GM12878 (cell line): ENCODE results near the gene TRIL. TPM values are rescaled to one million over a fixed set of nuclear protein-coding genes. Genes with fewer than 3 reads are reported as not detected.

ENCODE experiments used
- ATAC-seq: fragments of 200-7000 bp; cut with Tn5 transposase; 3 replicates; pipeline ENCODE4 v1.9.1; 2020; ENCODE audit warnings: mild to moderate bottlenecking, moderate library complexity
- BruUV-seq: library from RNA; stranded (reverse); fragments of 400-500 nt; replicated peaks from 2 replicates; lab custom pipeline; 2021; lab: Mats Ljungman, UMichigan
- CTCF ChIA-PET: fragments of 300-600 bp; sonication (Branson Sonifier 250); formaldehyde crosslinking; extraction: SDS; loops from one replicate; lab custom pipeline; 2021; ENCODE audit warnings: inconsistent platforms; lab: Yijun Ruan, JAX
- POLR2A ChIA-PET: fragments of 350-600 bp; formaldehyde crosslinking; extraction: SDS; loops from one replicate; lab custom pipeline; 2021; ENCODE audit warnings: inconsistent platforms; lab: Charles Lee
- RAD21 ChIA-PET: fragments of 300-600 bp; sonication (Branson Sonifier 250); formaldehyde crosslinking; loops from one replicate; lab custom pipeline; 2023; ENCODE audit warnings: antibody characterized with exemption; ENCODE audit not compliant: unreplicated experiment; lab: Charles Lee
- SMC1A ChIA-PET: fragments of 300-600 bp; sonication (Branson Sonifier 250); formaldehyde crosslinking; loops from one replicate; lab custom pipeline; 2023; ENCODE audit not compliant: unreplicated experiment, uncharacterized antibody; lab: Charles Lee
- DNase-seq: peaks from one replicate; pipeline ENCODE4 v3.0.0-alpha.2; 2011; ENCODE audit warnings: low read depth, low spot score
- FAIRE-seq: peaks from 3 replicates; lab custom pipeline; 2011; peaks lifted over from hg19 to GRCh38; lab: Jason Lieb, UNC
- H2AFZ ChIP-seq: 2 replicates; pipeline ENCODE4 v1.6.0; 2011; ENCODE audit warnings: low read depth, low read length, control low read depth; ENCODE audit not compliant: control insufficient read depth
- H3K27ac ChIP-seq: 2 replicates; pipeline ENCODE4 v1.5.1; 2011; ENCODE audit warnings: control low read depth; ENCODE audit not compliant: control insufficient read depth, insufficient read depth
- H3K27me3 ChIP-seq, 2 experiments: replicated peaks in 1 of 2; 2 replicates each; pipeline versions ENCODE4 v1.6.0 to v1.6.1; 2011; ENCODE audit warnings: low read length in 1 of 2; ENCODE audit not compliant: control insufficient read depth in 2 of 2, insufficient read depth in 2 of 2
- H3K36me3 ChIP-seq, 2 experiments: 2 replicates each; pipeline ENCODE4 v1.5.1; 2011; ENCODE audit warnings: low read length in 1 of 2; ENCODE audit not compliant: control insufficient read depth in 2 of 2, insufficient read depth in 2 of 2
- H3K4me1 ChIP-seq: 2 replicates; pipeline ENCODE4 v1.6.1; 2011; ENCODE audit warnings: mild to moderate bottlenecking, low read length, moderate library complexity, mixed read lengths; ENCODE audit not compliant: control insufficient read depth, insufficient read depth
- H3K4me2 ChIP-seq: 2 replicates; pipeline ENCODE4 v1.6.0; 2011; ENCODE audit warnings: control low read depth; ENCODE audit not compliant: control insufficient read depth, insufficient read depth
- H3K4me3 ChIP-seq: fragments of 200-600 bp; sonication (generic); 2 replicates; pipeline ENCODE4 v1.5.1; 2016
- H3K79me2 ChIP-seq: 2 replicates; pipeline ENCODE4 v1.6.0; 2011; ENCODE audit warnings: low read length; ENCODE audit not compliant: control insufficient read depth, insufficient read depth
- H3K9ac ChIP-seq: 2 replicates; pipeline ENCODE4 v1.8.0; 2011; ENCODE audit warnings: low read length, control low read depth, mixed read lengths; ENCODE audit not compliant: control insufficient read depth, insufficient read depth
- H3K9me3 ChIP-seq: replicated peaks from 3 replicates; pipeline ENCODE4 v1.5.1; 2011; ENCODE audit warnings: mild to moderate bottlenecking, low read length; ENCODE audit not compliant: control insufficient read depth, insufficient read depth
- H4K20me1 ChIP-seq: 2 replicates; pipeline ENCODE4 v1.6.0; 2011; ENCODE audit not compliant: control insufficient read depth, insufficient read depth
- BCLAF1 ChIP-seq: fragments of 450-650 bp; IDR thresholded peaks from 2 replicates; pipeline ENCODE4 v1.6.1; 2017; ENCODE audit warnings: antibody characterized with exemption, mild to moderate bottlenecking, moderate library complexity
- EP300 ChIP-seq, 2 experiments: fragments of 150-350 bp in 1 of 2; IDR thresholded peaks; 2 replicates each; pipeline ENCODE4 v1.6.1; 2011 to 2012; ENCODE audit warnings: low read depth in 2 of 2, low read length in 2 of 2, borderline replicate concordance in 1 of 2, improper control_type of control experiment in 1 of 2, inconsistent platforms in 1 of 2; ENCODE audit not compliant: control insufficient read depth in 1 of 2
- IRF5 ChIP-seq: fragments of 450-650 bp; IDR thresholded peaks from 2 replicates; pipeline ENCODE4 v1.6.1; 2017; ENCODE audit warnings: borderline replicate concordance
- KLF5 ChIP-seq: fragments of 450-650 bp; IDR thresholded peaks from 2 replicates; pipeline ENCODE4 v1.6.1; 2014; ENCODE audit warnings: mild to moderate bottlenecking; ENCODE audit not compliant: partially characterized antibody
- NFYB ChIP-seq: IDR thresholded peaks from 2 replicates; pipeline ENCODE4 v1.6.1; 2011; ENCODE audit warnings: low read depth, mild to moderate bottlenecking, low read length, improper control_type of control experiment, moderate library complexity; ENCODE audit not compliant: insufficient read depth
- RB1 ChIP-seq: fragments of 450-650 bp; formaldehyde crosslinking; IDR thresholded peaks from 2 replicates; pipeline ENCODE4 v1.6.1; 2017; ENCODE audit warnings: mild to moderate bottlenecking, borderline replicate concordance
- WGBS: methylation state at CpG from one replicate; pipeline ENCODE4 v1.1.6; 2016; ENCODE audit warnings: low lambda C conversion rate; ENCODE audit not compliant: insufficient replicate concordance, insufficient coverage; ENCODE audit errors: missing lambda C conversion rate; 5-methylcytosine and 5-hydroxymethylcytosine counted together
- in situ Hi-C: fragments of 300-500 bp; cut with MboI; formaldehyde crosslinking; loops from 9 replicates; pipeline ENCODE4 v1.14.3; 2018; ENCODE audit warnings: mixed read lengths
- intact Hi-C: fragments of 100-400 bp; cut with micrococcal nuclease; formaldehyde crosslinking; loops from one replicate; pipeline ENCODE4 v1.14.2; 2022; ENCODE audit not compliant: unreplicated experiment
- polyA plus RNA-seq, 11 experiments: library from polyadenylated mRNA; depleted of rRNA in 4 of 11; unstranded in 6 of 11; stranded (reverse) in 5 of 11; fragments of >200 nt; fragmentation: Nextera tagmentation in 4 of 11; fragmentation: Illumina TruSeq in 1 of 11; extraction: Ambion mirVana in 4 of 11; extraction: Trizol in 1 of 11; gene quantifications; 1 replicate in 1 of 11; 2 replicates in 10 of 11; pipeline versions ENCODE4 v1.2.1 to v1.2.3, GENCODE V29; 2011 to 2016; ENCODE audit warnings: inconsistent platforms in 2 of 11, missing spikeins in 2 of 11, low read depth in 1 of 11
- total RNA-seq, 4 experiments: library from RNA; depleted of rRNA in 3 of 4; stranded (reverse); fragments of >200 nt in 3 of 4; fragmentation: Illumina TruSeq in 1 of 4; extraction: Trizol in 1 of 4; gene quantifications; 2 replicates each; pipeline versions ENCODE4 v1.2.1 to v1.2.3, GENCODE V29; 2013 to 2021
- TF ChIP-seq, protein P1 (sequence below), 3 experiments: IDR thresholded peaks in 2 of 3; conservative IDR thresholded peaks in 1 of 3; 2 replicates each; pipeline ENCODE4 v1.5.1; 2011; ENCODE audit warnings: low read depth in 3 of 3, low read length in 3 of 3, mild to moderate bottlenecking in 3 of 3, control low read depth in 2 of 3, moderate library complexity in 2 of 3, inconsistent platforms in 1 of 3, mixed read lengths in 1 of 3; ENCODE audit not compliant: control insufficient read depth in 2 of 3, insufficient read depth in 1 of 3; ENCODE audit errors: extremely low read depth in 1 of 3
- TF ChIP-seq, protein P2 (sequence below): fragments of 450-650 bp; IDR thresholded peaks from 2 replicates; pipeline ENCODE4 v1.6.1; 2018; ENCODE audit warnings: borderline replicate concordance, mild to moderate bottlenecking; ENCODE audit not compliant: partially characterized antibody
- TF ChIP-seq, protein P3 (sequence below): IDR thresholded peaks from 2 replicates; pipeline ENCODE4 v1.6.1; 2012; ENCODE audit warnings: low read depth, low read length, improper control_type of control experiment

The TRIL gene
- total and polyA plus RNA-seq, 10 of the 15 experiments (the other 5 are each of a cell fraction or from before 2014, with no cell fraction given), result not detected

DNA sequence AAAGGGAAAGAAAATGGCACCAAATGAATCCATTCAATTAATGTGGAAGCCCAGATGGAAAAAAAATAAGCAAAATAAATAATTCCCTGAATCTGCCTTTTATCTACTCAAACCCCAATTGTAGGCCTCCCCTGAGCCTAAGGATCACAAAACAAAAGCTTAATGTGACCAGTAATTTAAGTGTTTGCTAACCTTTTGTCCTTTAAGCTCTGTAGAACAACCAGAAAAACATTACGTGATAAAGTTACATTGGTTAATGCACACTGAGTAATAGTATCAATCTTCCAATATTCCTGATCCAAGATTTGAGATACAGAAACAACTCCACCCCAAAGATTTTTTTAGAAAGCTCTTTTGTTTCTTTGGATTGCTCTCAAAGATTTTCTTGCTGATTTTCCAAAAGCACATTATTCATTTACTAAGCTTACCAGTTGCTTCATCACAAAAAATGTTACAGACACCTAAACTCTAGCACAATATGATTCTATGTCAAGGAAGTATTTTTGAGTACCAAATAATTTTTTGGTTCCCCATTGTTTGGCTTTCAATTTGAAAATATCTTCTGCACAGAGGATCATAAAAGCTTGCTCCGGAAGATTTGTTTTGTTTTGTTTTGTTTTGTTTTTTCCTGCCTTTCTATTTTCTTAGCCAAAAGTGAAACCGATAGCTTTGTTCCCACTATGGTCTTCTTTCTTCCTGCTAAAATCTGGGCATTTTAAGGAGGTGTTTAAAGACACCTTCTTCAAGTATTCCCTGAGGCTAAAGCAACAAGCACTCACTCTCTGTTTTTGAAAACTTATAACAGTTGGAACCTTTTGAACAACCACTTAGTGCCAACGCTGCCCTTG, 54.2 kb downstream of the TRIL start:
- intact Hi-C loops, result no loop called here
- no peaks in the 10 kb centered on the region for H3K4me1 ChIP-seq
- ATAC-seq (no peak), FAIRE-seq (no peak), DNase-seq (no peak)
- SMC1A ChIA-PET, result interaction anchor here (0.8 kb wide), 1 partner anchor 22 kb away, joined by 3 read pairs; no protein-coding TSS in a partner anchor
- WGBS, result 37% methylated on average over 4 of the region's 4 CpGs
- no peaks in the 10 kb centered on the region for H3K79me2 ChIP-seq
- BruUV-seq, result no TSS peak
- no peaks in the 10 kb centered on the region for H3K36me3 ChIP-seq
- H2AFZ ChIP-seq, result no peak overlapping the region
- in situ Hi-C loops, result no loop called here
- RAD21 ChIA-PET, result no interaction called here
- H3K4me2 ChIP-seq, result no peak overlapping the region
- POLR2A ChIA-PET, result no interaction called here
- H3K27ac ChIP-seq, result no peak overlapping the region
- H3K9ac ChIP-seq, result no peak overlapping the region
- CTCF ChIA-PET, result interaction anchor here (1.0 to 3.3 kb wide), 2 partner anchors 8 to 18 kb away, joined by 4 to 18 read pairs; no protein-coding TSS in a partner anchor
- H3K27me3 ChIP-seq, result peaks cover 0 to 1% of the 10 kb centered on the region in 2 experiments; a peak in 3 of 4 replicates
- no peak overlapping the region for H3K4me3 ChIP-seq
- no peaks in the 10 kb centered on the region for H3K9me3 ChIP-seq
- H4K20me1 ChIP-seq, result no peaks in the 10 kb centered on the region
- no peak for TF ChIP-seq KLF5
- no peak for TF ChIP-seq NFYB
- TF ChIP-seq, protein P1, sequence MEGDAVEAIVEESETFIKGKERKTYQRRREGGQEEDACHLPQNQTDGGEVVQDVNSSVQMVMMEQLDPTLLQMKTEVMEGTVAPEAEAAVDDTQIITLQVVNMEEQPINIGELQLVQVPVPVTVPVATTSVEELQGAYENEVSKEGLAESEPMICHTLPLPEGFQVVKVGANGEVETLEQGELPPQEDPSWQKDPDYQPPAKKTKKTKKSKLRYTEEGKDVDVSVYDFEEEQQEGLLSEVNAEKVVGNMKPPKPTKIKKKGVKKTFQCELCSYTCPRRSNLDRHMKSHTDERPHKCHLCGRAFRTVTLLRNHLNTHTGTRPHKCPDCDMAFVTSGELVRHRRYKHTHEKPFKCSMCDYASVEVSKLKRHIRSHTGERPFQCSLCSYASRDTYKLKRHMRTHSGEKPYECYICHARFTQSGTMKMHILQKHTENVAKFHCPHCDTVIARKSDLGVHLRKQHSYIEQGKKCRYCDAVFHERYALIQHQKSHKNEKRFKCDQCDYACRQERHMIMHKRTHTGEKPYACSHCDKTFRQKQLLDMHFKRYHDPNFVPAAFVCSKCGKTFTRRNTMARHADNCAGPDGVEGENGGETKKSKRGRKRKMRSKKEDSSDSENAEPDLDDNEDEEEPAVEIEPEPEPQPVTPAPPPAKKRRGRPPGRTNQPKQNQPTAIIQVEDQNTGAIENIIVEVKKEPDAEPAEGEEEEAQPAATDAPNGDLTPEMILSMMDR (IDR thresholded peaks at IDR 0.05 in 2 of 3, conservative IDR thresholded peaks at IDR 0.05 in 1 of 3; ENCODE audit: control insufficient read depth in 2 of 3, extremely low read depth in 1 of 3, insufficient read depth in 1 of 3, low read depth in 3 of 3, low read length in 3 of 3), result no peak
- no peak for TF ChIP-seq BCLAF1
- no peak for TF ChIP-seq RB1
- TF ChIP-seq EP300 (IDR thresholded peaks at IDR 0.05; ENCODE audit: borderline replicate concordance in 1 of 2, control insufficient read depth in 1 of 2, low read depth in 2 of 2, low read length in 2 of 2), result no peak
- TF ChIP-seq, protein P2, sequence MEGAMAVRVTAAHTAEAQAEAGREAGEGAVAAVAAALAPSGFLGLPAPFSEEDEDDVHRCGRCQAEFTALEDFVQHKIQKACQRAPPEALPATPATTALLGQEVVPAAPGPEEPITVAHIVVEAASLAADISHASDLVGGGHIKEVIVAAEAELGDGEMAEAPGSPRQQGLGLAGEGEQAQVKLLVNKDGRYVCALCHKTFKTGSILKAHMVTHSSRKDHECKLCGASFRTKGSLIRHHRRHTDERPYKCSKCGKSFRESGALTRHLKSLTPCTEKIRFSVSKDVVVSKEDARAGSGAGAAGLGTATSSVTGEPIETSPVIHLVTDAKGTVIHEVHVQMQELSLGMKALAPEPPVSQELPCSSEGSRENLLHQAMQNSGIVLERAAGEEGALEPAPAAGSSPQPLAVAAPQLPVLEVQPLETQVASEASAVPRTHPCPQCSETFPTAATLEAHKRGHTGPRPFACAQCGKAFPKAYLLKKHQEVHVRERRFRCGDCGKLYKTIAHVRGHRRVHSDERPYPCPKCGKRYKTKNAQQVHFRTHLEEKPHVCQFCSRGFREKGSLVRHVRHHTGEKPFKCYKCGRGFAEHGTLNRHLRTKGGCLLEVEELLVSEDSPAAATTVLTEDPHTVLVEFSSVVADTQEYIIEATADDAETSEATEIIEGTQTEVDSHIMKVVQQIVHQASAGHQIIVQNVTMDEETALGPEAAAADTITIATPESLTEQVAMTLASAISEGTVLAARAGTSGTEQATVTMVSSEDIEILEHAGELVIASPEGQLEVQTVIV, result no peak
- TF ChIP-seq, protein P3, sequence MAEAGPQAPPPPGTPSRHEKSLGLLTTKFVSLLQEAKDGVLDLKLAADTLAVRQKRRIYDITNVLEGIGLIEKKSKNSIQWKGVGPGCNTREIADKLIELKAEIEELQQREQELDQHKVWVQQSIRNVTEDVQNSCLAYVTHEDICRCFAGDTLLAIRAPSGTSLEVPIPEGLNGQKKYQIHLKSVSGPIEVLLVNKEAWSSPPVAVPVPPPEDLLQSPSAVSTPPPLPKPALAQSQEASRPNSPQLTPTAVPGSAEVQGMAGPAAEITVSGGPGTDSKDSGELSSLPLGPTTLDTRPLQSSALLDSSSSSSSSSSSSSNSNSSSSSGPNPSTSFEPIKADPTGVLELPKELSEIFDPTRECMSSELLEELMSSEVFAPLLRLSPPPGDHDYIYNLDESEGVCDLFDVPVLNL, result no peak
- TF ChIP-seq IRF5, result no peak
